ENCODE data around the gene ANP32E. TPM values are rescaled to one million over a fixed set of nuclear protein-coding genes. Genes with fewer than 3 reads are reported as not detected.

Gene ANP32E
- total and polyA plus RNA-seq, 2 of the 8 experiments (the other 6 are each of a cell fraction or from before 2014, with no cell fraction given): 20.7 to 123 TPM

GRCh38 chr1:150185481-150185880, 50.4 kb downstream of the ANP32E start:
- ChIA-PET CTCF (ENCODE audit: partially characterized antibody) (interaction anchor here (1.5 kb wide), 1 partner anchor 19 kb away, joined by 5 read pairs; no protein-coding TSS in a partner anchor), POLR2A (ENCODE audit: partially characterized antibody) (interaction anchor here (1.0 to 3.5 kb wide), 4 partner anchors 9 to 298 kb away, joined by 3 to 22 read pairs (median 4); partner anchors contain the start of gene VPS45)
- Histone ChIP-seq H4K8ac (ENCODE audit: extremely low read depth, insufficient read depth, low read length) (no peak overlapping the region), H2BK12ac (ENCODE audit: low read depth, low read length) (no peak overlapping the region), H2BK15ac (ENCODE audit: low read length) (no peak overlapping the region), H3K18ac (ENCODE audit: extremely low read depth, low read length) (no peak overlapping the region), H4K5ac (ENCODE audit: insufficient read length, low read depth, low read length) (no peak overlapping the region), H3K27ac (ENCODE audit: low read depth, low read length) (no peak overlapping the region), H4K20me1 (replicated peaks in 1 of 2; ENCODE audit: control insufficient read depth in 1 of 2, insufficient read depth in 2 of 2, low read length in 2 of 2) (no peaks in the 10 kb centered on the region), H3K79me2 (ENCODE audit: control insufficient read depth in 1 of 2, insufficient read depth in 2 of 2, low read length in 2 of 2) (no peaks in the 10 kb centered on the region), H2AFZ (ENCODE audit: low read length) (no peak overlapping the region), H2AK5ac (ENCODE audit: low read depth, low read length) (no peak overlapping the region), H3K4me1 (replicated peaks in 1 of 4; ENCODE audit: control insufficient read depth in 3 of 4, insufficient read depth in 4 of 4, low read length in 3 of 4) (peaks cover 0 to 3% (median 0%) of the 10 kb centered on the region in 4 experiments; a peak in 1 of 7 replicates), H3K4me2 (ENCODE audit: insufficient read depth in 1 of 2, low read depth in 2 of 2, low read length in 2 of 2) (no peak overlapping the region), H3K4me3 (ENCODE audit: extremely low read depth in 1 of 4, insufficient read depth in 2 of 4, low read depth in 3 of 4, low read length in 4 of 4) (no peak overlapping the region), H3K23ac (ENCODE audit: insufficient read length) (no peak overlapping the region), H2BK5ac (ENCODE audit: low read depth, low read length) (no peak overlapping the region), H3K9ac (replicated peaks in 1 of 4; ENCODE audit: extremely low read depth in 1 of 4, low read depth in 3 of 4, low read length in 3 of 4) (no peak overlapping the region), H3K56ac (replicated peaks; ENCODE audit: insufficient read length, low read depth, low read length) (no peak overlapping the region), H2BK120ac (replicated peaks; ENCODE audit: low read depth, low read length) (no peak overlapping the region), H3K14ac (ENCODE audit: insufficient read length) (no peak overlapping the region), H3K27me3 (replicated peaks in 1 of 4; ENCODE audit: control insufficient read depth in 3 of 4, extremely low read depth in 1 of 4, insufficient read depth in 3 of 4, low read length in 3 of 4) (no peaks in the 10 kb centered on the region), H2BK20ac (ENCODE audit: low read length) (no peak overlapping the region), H4K91ac (replicated peaks; ENCODE audit: insufficient read length, low read length) (no peak overlapping the region), H3K36me3 (ENCODE audit: control insufficient read depth in 2 of 4, insufficient read depth in 4 of 4, low read length in 3 of 4) (no peaks in the 10 kb centered on the region), H3K9me3 (ENCODE audit: insufficient read depth in 2 of 2, low read depth in 1 of 2, low read length in 1 of 2) (no peaks in the 10 kb centered on the region), H3K4ac (replicated peaks; ENCODE audit: insufficient read length, low read depth, low read length) (no peak overlapping the region), H3K23me2 (ENCODE audit: low read depth, low read length) (no peaks in the 10 kb centered on the region), H3K79me1 (ENCODE audit: low read depth, low read length) (no peaks in the 10 kb centered on the region)
- WGBS, 2 experiments (ENCODE audit: extremely low coverage in 1 of 2, insufficient coverage in 1 of 2, insufficient read length in 1 of 2, insufficient replicate concordance in 2 of 2, low coverage in 1 of 2, low lambda C conversion rate in 2 of 2, missing lambda C conversion rate in 1 of 2): 87% methylated on average over 7 of the region's 7 CpGs; no CpG with 5 or more reads in 1 of the 2 experiments
- no peak for DNase-seq (ENCODE audit: low read depth in 1 of 2, low spot score in 2 of 2)
- FAIRE-seq: no peak
- TF ChIP-seq ATF3 (IDR thresholded peaks at IDR 0.05; ENCODE audit: insufficient read depth, low read depth, low read length) (no peak), RBBP5 (IDR thresholded peaks at IDR 0.05; ENCODE audit: borderline replicate concordance, low read depth, low read length) (no peak), RNF2 (IDR thresholded peaks at IDR 0.05; ENCODE audit: borderline replicate concordance, low read depth, low read length, missing control alignments, poor library complexity, severe bottlenecking) (no peak), KDM5A (IDR thresholded peaks at IDR 0.05; ENCODE audit: low read length) (no peak), JUND (IDR thresholded peaks at IDR 0.05; ENCODE audit: low read length) (no peak), RAD21 (IDR thresholded peaks at IDR 0.05 in 1 of 2, conservative IDR thresholded peaks at IDR 0.05 in 1 of 2; ENCODE audit: low read depth in 2 of 2, low read length in 2 of 2) (no peak), SP1 (IDR thresholded peaks at IDR 0.05; ENCODE audit: low read depth, low read length) (no peak), NANOG (IDR thresholded peaks at IDR 0.05; ENCODE audit: insufficient read depth, low read depth, low read length, poor library complexity, severe bottlenecking) (no peak), RXRA (IDR thresholded peaks at IDR 0.05; ENCODE audit: insufficient read depth, low read depth, low read length) (no peak), KDM4A (IDR thresholded peaks at IDR 0.05; ENCODE audit: low read depth, low read length, severe bottlenecking) (no peak), SIN3A (conservative IDR thresholded peaks at IDR 0.05 in 1 of 2, IDR thresholded peaks at IDR 0.05 in 1 of 2; ENCODE audit: low read depth in 1 of 2, low read length in 2 of 2) (no peak), BCL11A (IDR thresholded peaks at IDR 0.05; ENCODE audit: low read depth in 2 of 2, low read length in 2 of 2) (no peak)

All from H1 (cell line).